ENCODE measurements around the gene ZDHHC9. TPM values are rescaled to one million over a fixed set of nuclear protein-coding genes. Genes with fewer than 3 reads are reported as not detected.

ZDHHC9 gene
- total RNA-seq, 2 donors from 2014 or later: 27.1 to 40.2 TPM

DNA sequence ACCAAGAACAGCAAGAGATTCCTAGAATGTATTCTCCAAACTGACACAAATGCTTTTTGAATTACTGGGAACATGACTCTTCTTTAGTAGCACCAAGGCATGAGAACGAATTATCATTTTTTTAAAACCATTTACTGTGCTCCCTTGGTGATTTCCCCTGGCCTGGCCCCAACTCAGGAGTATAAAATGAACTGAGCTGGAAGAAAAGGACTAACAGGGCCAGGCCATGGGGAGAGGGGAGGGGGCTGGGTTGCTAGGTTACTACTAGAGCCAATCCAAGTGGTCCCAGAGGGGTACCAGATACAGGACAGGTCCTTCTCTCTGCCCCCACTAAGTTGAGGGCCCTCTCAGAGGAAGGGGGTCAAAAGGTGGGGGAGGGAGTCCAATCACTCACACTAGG, 40.8 kb downstream of the ZDHHC9 start:
- no peak overlapping the region for H3K4me3 ChIP-seq (ENCODE audit: low read length)
- DNase-seq: no peak
- TF ChIP-seq CTCF (conservative IDR thresholded peaks at IDR 0.05): no peak
- WGBS, 2 experiments (ENCODE audit: insufficient coverage in 1 of 2, insufficient read length in 1 of 2): 80% methylated on average over 1 of the region's 1 CpG; no CpG with 5 or more reads in 1 of the 2 experiments
- H3K27me3 ChIP-seq (ENCODE audit: control insufficient read depth, insufficient read depth, low read length, poor library complexity, severe bottlenecking): no peaks in the 10 kb centered on the region
- Mint-ChIP-seq H3K4me3 (no peak overlapping the region), H3K36me3 (ENCODE audit: low read depth) (peaks cover 37% of the 10 kb centered on the region), H3K27ac (no peak overlapping the region), H3K4me1 (peaks cover 2% of the 10 kb centered on the region), H3K27me3 (ENCODE audit: insufficient read depth) (no peaks in the 10 kb centered on the region), H3K9me3 (peaks cover 9% of the 10 kb centered on the region)
- H3K27ac ChIP-seq (ENCODE audit: low read depth, low read length): no peak overlapping the region
- no peaks in the 10 kb centered on the region for H3K9me3 ChIP-seq (ENCODE audit: control insufficient read depth, low read length)
- no peak overlapping the region for H3K9ac ChIP-seq (ENCODE audit: extremely low read depth, low read length, poor library complexity, severe bottlenecking)
- H3K36me3 ChIP-seq (ENCODE audit: control insufficient read depth, insufficient read depth, low read length): peaks cover 17% of the 10 kb centered on the region
- H3K4me1 ChIP-seq (ENCODE audit: control insufficient read depth, insufficient read depth, low read length): no peaks in the 10 kb centered on the region

- no peak for DNase-seq
- Histone ChIP-seq H3K27me3 (ENCODE audit: control insufficient read depth, insufficient read depth, low read length, poor library complexity, severe bottlenecking) (no peaks in the 10 kb centered on the region), H3K27ac (ENCODE audit: low read depth, low read length) (no peak overlapping the region), H3K36me3 (ENCODE audit: control insufficient read depth, insufficient read depth, low read length) (peaks cover 18% of the 10 kb centered on the region), H3K4me3 (ENCODE audit: low read length) (no peak overlapping the region), H3K4me1 (ENCODE audit: control insufficient read depth, insufficient read depth, low read length) (no peaks in the 10 kb centered on the region), H3K9ac (ENCODE audit: extremely low read depth, low read length, poor library complexity, severe bottlenecking) (no peak overlapping the region), H3K9me3 (ENCODE audit: control insufficient read depth, low read length) (no peaks in the 10 kb centered on the region)
- WGBS, 2 experiments (ENCODE audit: insufficient coverage in 1 of 2, insufficient read length in 1 of 2): 100% methylated on average over 3 of the region's 4 CpGs; no CpG with 5 or more reads in 1 of the 2 experiments
- H3K9me3 Mint-ChIP-seq: peaks cover 9% of the 10 kb centered on the region
- H3K4me3 Mint-ChIP-seq: no peak overlapping the region
- no peak for TF ChIP-seq CTCF (conservative IDR thresholded peaks at IDR 0.05)
- no peaks in the 10 kb centered on the region for H3K4me1 Mint-ChIP-seq
- H3K27me3 Mint-ChIP-seq (ENCODE audit: insufficient read depth): no peaks in the 10 kb centered on the region
- H3K36me3 Mint-ChIP-seq (ENCODE audit: low read depth): peaks cover 29% of the 10 kb centered on the region
- H3K27ac Mint-ChIP-seq: no peak overlapping the region
Measured at GRCh38 chrX:129800186-129800585, 43.5 kb downstream of the ZDHHC9 start.

- Histone ChIP-seq H3K27ac (ENCODE audit: low read depth, low read length) (no peak overlapping the region), H3K9ac (ENCODE audit: extremely low read depth, low read length, poor library complexity, severe bottlenecking) (no peak overlapping the region), H3K36me3 (ENCODE audit: control insufficient read depth, insufficient read depth, low read length) (peaks cover 12% of the 10 kb centered on the region), H3K9me3 (ENCODE audit: control insufficient read depth, low read length) (no peaks in the 10 kb centered on the region), H3K4me1 (ENCODE audit: control insufficient read depth, insufficient read depth, low read length) (no peaks in the 10 kb centered on the region), H3K4me3 (ENCODE audit: low read length) (no peak overlapping the region), H3K27me3 (ENCODE audit: control insufficient read depth, insufficient read depth, low read length, poor library complexity, severe bottlenecking) (no peaks in the 10 kb centered on the region)
- Mint-ChIP-seq H3K36me3 (ENCODE audit: low read depth) (peaks cover 21% of the 10 kb centered on the region), H3K27ac (no peak overlapping the region), H3K9me3 (peaks cover 13% of the 10 kb centered on the region), H3K4me1 (no peaks in the 10 kb centered on the region), H3K27me3 (ENCODE audit: insufficient read depth) (no peaks in the 10 kb centered on the region), H3K4me3 (no peak overlapping the region)
- no peak for TF ChIP-seq CTCF (conservative IDR thresholded peaks at IDR 0.05)
- 96% methylated on average over 4 to 5 of the region's 5 CpGs for WGBS, 2 experiments (ENCODE audit: insufficient coverage in 1 of 2, insufficient read length in 1 of 2)
- no peak for DNase-seq
Measured at GRCh38 chrX:129798888-129799287, 44.8 kb downstream of the ZDHHC9 start.
